Adrenal gland (tissue), 5 donors: ENCODE results near the gene ITIH1.

Experiments used
- POLR2A ChIP-seq, 2 donors: fragments of 450-650 bp; IDR thresholded peaks; one replicate each; pipeline ENCODE4 v1.6.1; 2017; ENCODE audit warnings: antibody characterized with exemption in 2 of 2, mild to moderate bottlenecking in 2 of 2, moderate library complexity in 1 of 2
- TF ChIP-seq, protein P1 (sequence below), 6 experiments: fragments of 450-650 bp in 4 of 6; fragments of 200-600 bp in 2 of 6; sonication (generic) in 1 of 6; IDR thresholded peaks; 1 replicate in 5 of 6; 2 replicates in 1 of 6; pipeline versions ENCODE4 v1.5.1 to v1.8.0; 2016 to 2021; ENCODE audit warnings: antibody characterized with exemption in 6 of 6, mild to moderate bottlenecking in 2 of 6, moderate library complexity in 1 of 6
- donor health status: DM: no; HTN: no; CAD: no.

DNA sequence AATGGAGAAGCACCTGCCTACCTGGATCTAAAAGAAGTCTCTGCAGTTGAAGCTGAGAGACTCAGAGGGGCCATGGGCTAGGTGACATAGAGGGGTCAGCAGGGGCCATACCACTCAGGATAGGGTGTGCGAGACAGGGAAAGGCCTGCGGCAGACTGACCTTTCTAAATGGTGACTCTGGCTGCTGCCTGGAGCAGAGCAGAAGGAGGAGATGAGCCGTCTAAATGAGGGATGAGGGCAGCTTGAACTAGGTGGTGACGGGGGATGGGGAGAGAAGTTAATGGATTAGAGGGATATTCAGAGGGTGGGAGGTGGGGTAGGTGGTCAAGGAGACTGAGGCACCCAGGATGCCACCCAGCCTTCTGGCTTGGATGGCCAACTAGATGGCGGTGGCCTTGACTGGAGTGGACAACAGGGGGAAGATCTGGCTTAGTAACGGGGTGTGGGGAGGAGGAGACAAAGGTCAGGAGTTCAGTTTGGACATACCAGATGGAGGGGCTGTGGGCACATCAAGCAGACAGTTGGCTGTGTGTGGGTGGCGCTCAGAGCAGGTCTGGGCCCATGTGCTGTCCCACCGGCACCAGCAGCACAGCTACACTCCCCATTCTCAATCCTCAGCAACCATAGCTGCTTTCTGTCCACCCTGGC, 3.2 kb upstream of the ITIH1 start:
- TF ChIP-seq, protein P1, sequence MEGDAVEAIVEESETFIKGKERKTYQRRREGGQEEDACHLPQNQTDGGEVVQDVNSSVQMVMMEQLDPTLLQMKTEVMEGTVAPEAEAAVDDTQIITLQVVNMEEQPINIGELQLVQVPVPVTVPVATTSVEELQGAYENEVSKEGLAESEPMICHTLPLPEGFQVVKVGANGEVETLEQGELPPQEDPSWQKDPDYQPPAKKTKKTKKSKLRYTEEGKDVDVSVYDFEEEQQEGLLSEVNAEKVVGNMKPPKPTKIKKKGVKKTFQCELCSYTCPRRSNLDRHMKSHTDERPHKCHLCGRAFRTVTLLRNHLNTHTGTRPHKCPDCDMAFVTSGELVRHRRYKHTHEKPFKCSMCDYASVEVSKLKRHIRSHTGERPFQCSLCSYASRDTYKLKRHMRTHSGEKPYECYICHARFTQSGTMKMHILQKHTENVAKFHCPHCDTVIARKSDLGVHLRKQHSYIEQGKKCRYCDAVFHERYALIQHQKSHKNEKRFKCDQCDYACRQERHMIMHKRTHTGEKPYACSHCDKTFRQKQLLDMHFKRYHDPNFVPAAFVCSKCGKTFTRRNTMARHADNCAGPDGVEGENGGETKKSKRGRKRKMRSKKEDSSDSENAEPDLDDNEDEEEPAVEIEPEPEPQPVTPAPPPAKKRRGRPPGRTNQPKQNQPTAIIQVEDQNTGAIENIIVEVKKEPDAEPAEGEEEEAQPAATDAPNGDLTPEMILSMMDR (IDR thresholded peaks at IDR 0.05) = no peak
- TF ChIP-seq POLR2A (IDR thresholded peaks at IDR 0.05) = no peak
